Activated CD8-positive, alpha-beta T cell treated with anti-CD3 and anti-CD28 coated beads for 36 hours (primary cell): Measurements from ENCODE around the gene ATG13. TPM values are rescaled to one million over a fixed set of nuclear protein-coding genes. Genes with fewer than 3 reads are reported as not detected.

Experiments used
- ATAC-seq: fragments of 200-7000 bp; cut with Tn5 transposase; one replicate; pipeline ENCODE4 v1.10.0; 2021; ENCODE audit warnings: mild to moderate bottlenecking, moderate library complexity
- CTCF ChIA-PET: fragments of 350-600 bp; sonication (Branson Sonifier 250); formaldehyde crosslinking; loops from one replicate; lab custom pipeline; 2021; ENCODE audit warnings: antibody characterized with exemption; lab: Charles Lee
- POLR2A ChIA-PET: fragments of 350-600 bp; sonication (Branson Sonifier 250); formaldehyde crosslinking; loops from one replicate; lab custom pipeline; 2021; ENCODE audit warnings: antibody characterized with exemption; lab: Charles Lee
- DNase-seq: peaks from one replicate; pipeline ENCODE4 v3.0.0-alpha.2; 2020
- H3K27ac Mint-ChIP-seq: one replicate; pipeline ENCODE4 v1.8.0; 2021; ENCODE audit warnings: mild to moderate bottlenecking, mixed read lengths
- H3K27me3 Mint-ChIP-seq: one replicate; pipeline ENCODE4 v1.8.0; 2021; ENCODE audit warnings: mixed read lengths
- H3K36me3 Mint-ChIP-seq: one replicate; pipeline ENCODE4 v1.8.0; 2021; ENCODE audit warnings: low read depth, mixed read lengths
- H3K4me1 Mint-ChIP-seq: one replicate; pipeline ENCODE4 v1.8.0; 2021; ENCODE audit warnings: low read depth, mixed read lengths
- H3K4me3 Mint-ChIP-seq: one replicate; pipeline ENCODE4 v1.8.0; 2021; ENCODE audit warnings: mild to moderate bottlenecking, moderate library complexity, mixed read lengths
- H3K9me3 Mint-ChIP-seq: one replicate; pipeline ENCODE4 v1.8.0; 2021; ENCODE audit warnings: mixed read lengths
- intact Hi-C: fragments of 100-400 bp; cut with micrococcal nuclease; formaldehyde crosslinking; loops from one replicate; pipeline ENCODE4 v1.10.0; 2022
- total RNA-seq, 2 experiments: library from RNA; stranded (reverse); gene quantifications; one replicate each; pipeline ENCODE4 v1.2.3, GENCODE V29; 2021
- TF ChIP-seq, protein P1 (sequence below): fragments of 200-600 bp; IDR thresholded peaks from one replicate; pipeline ENCODE4 v1.8.0; 2022; ENCODE audit warnings: antibody characterized with exemption, mild to moderate bottlenecking

Gene ATG13
- total RNA-seq, 2 experiments from 2014 or later = 53.4 to 61.2 TPM

- H3K36me3 Mint-ChIP-seq = no peaks in the 10 kb centered on the region
- no peak for DNase-seq
- no peak for ATAC-seq
- TF ChIP-seq, protein P1, sequence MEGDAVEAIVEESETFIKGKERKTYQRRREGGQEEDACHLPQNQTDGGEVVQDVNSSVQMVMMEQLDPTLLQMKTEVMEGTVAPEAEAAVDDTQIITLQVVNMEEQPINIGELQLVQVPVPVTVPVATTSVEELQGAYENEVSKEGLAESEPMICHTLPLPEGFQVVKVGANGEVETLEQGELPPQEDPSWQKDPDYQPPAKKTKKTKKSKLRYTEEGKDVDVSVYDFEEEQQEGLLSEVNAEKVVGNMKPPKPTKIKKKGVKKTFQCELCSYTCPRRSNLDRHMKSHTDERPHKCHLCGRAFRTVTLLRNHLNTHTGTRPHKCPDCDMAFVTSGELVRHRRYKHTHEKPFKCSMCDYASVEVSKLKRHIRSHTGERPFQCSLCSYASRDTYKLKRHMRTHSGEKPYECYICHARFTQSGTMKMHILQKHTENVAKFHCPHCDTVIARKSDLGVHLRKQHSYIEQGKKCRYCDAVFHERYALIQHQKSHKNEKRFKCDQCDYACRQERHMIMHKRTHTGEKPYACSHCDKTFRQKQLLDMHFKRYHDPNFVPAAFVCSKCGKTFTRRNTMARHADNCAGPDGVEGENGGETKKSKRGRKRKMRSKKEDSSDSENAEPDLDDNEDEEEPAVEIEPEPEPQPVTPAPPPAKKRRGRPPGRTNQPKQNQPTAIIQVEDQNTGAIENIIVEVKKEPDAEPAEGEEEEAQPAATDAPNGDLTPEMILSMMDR = no peak
- no peaks in the 10 kb centered on the region for H3K27me3 Mint-ChIP-seq
- H3K4me1 Mint-ChIP-seq = peaks cover 6% of the 10 kb centered on the region
- CTCF ChIA-PET = no interaction called here
- intact Hi-C loops = no loop called here
- POLR2A ChIA-PET = interaction anchor here (1.0 kb wide), 1 partner anchor 15 kb away, joined by 3 read pairs; no protein-coding TSS in a partner anchor
- H3K27ac Mint-ChIP-seq = no peak overlapping the region
- H3K9me3 Mint-ChIP-seq = no peaks in the 10 kb centered on the region
- no peak overlapping the region for H3K4me3 Mint-ChIP-seq
Measured at GRCh38 chr11:46719543-46720218, 102.3 kb downstream of the ATG13 start.

DNA sequence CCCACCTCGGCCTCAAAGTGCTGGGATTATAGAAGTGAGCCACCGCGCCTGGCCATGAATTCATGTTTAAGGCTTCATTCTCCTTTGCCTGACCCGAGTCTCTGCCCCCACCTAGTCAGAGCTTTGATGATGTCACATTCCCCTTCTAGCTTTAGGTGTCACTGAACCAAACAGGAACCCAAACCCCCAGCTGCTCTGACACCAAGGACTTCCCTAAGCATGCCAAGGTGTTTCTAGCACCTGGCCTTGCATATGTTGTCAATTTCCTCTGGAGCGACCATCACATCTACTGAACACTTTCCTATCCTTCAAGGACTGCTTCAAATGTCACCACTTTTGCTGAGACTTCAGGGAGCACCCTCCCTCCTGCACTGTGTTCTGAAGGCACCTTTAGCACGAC lies 103.9 kb downstream of the ATG13 start:
- TF ChIP-seq, protein P1 = no peak
- H3K9me3 Mint-ChIP-seq = no peaks in the 10 kb centered on the region
- H3K27ac Mint-ChIP-seq = no peak overlapping the region
- intact Hi-C loops = no loop called here
- DNase-seq (no peak), ATAC-seq (no peak)
- H3K4me3 Mint-ChIP-seq = no peak overlapping the region
- no peaks in the 10 kb centered on the region for H3K27me3 Mint-ChIP-seq
- POLR2A ChIA-PET = no interaction called here
- CTCF ChIA-PET = no interaction called here
- H3K36me3 Mint-ChIP-seq = no peaks in the 10 kb centered on the region
- H3K4me1 Mint-ChIP-seq = peaks cover 6% of the 10 kb centered on the region

- Mint-ChIP-seq H3K9me3 (no peaks in the 10 kb centered on the region), H3K4me3 (no peak overlapping the region), H3K27me3 (no peaks in the 10 kb centered on the region), H3K27ac (no peak overlapping the region), H3K4me1 (peaks cover 6% of the 10 kb centered on the region), H3K36me3 (no peaks in the 10 kb centered on the region)
- no peak for ATAC-seq
- TF ChIP-seq, protein P1 = no peak
- intact Hi-C loops = no loop called here
- no peak for DNase-seq
- CTCF ChIA-PET = no interaction called here
- POLR2A ChIA-PET = no interaction called here
Measured at GRCh38 chr11:46722566-46723358, 105.4 kb downstream of the ATG13 start.

DNA sequence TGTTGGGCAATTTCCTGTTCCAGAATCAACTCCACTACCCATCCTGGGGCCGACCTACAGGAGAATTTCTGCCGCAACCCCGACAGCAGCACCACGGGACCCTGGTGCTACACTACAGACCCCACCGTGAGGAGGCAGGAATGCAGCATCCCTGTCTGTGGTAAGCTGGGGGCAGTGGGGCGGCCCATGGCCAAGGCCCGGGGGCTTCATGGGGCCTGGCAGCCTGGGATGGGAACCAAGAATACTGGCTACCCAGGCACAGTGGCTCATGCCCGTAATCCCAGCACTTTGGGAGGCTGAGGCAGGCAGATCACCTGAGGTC lies 106.0 kb downstream of the ATG13 start:
- Mint-ChIP-seq H3K27ac (no peak overlapping the region), H3K9me3 (no peaks in the 10 kb centered on the region), H3K36me3 (no peaks in the 10 kb centered on the region), H3K4me3 (no peak overlapping the region), H3K4me1 (peaks cover 3% of the 10 kb centered on the region), H3K27me3 (no peaks in the 10 kb centered on the region)
- ChIA-PET POLR2A (no interaction called here), CTCF (no interaction called here)
- DNase-seq (no peak), ATAC-seq (no peak)
- intact Hi-C loops = no loop called here
- TF ChIP-seq, protein P1 = no peak

GRCh38 chr11:46724088-46724487 lies 106.7 kb downstream of the ATG13 start:
- ATAC-seq (no peak), DNase-seq (no peak)
- Mint-ChIP-seq H3K27me3 (no peaks in the 10 kb centered on the region), H3K4me1 (no peaks in the 10 kb centered on the region), H3K27ac (no peak overlapping the region), H3K4me3 (no peak overlapping the region), H3K9me3 (no peaks in the 10 kb centered on the region), H3K36me3 (no peaks in the 10 kb centered on the region)
- intact Hi-C loops = no loop called here
- POLR2A ChIA-PET = no interaction called here
- TF ChIP-seq, protein P1 = no peak
- CTCF ChIA-PET = no interaction called here
